IMR-90 (cell line): ENCODE measurements around the gene SPAG16. TPM values are rescaled to one million over a fixed set of nuclear protein-coding genes. Genes with fewer than 3 reads are reported as not detected.

Experiments
- ATAC-seq: fragments of 200-7000 bp; cut with Tn5 transposase; 2 replicates; pipeline ENCODE4 v1.9.1; 2020; ENCODE audit warnings: low read depth, mild to moderate bottlenecking, moderate library complexity
- BruUV-seq: library from RNA; stranded (reverse); fragments of 400-500 nt; replicated peaks from 2 replicates; lab custom pipeline; 2021; lab: Mats Ljungman, UMichigan
- CTCF ChIA-PET: fragments of 300-600 bp; formaldehyde crosslinking; extraction: SDS; loops from one replicate; lab custom pipeline; 2021; ENCODE audit warnings: antibody characterized with exemption; lab: Yijun Ruan, JAX
- POLR2A ChIA-PET: fragments of 300-600 bp; sonication (Branson Sonifier 250); formaldehyde crosslinking; loops from one replicate; lab custom pipeline; 2022; ENCODE audit warnings: antibody characterized with exemption; ENCODE audit not compliant: unreplicated experiment; lab: Charles Lee
- DNase-seq: peaks from one replicate; pipeline ENCODE4 v3.0.0; 2013
- H2AFZ ChIP-seq: replicated peaks from 2 replicates; pipeline ENCODE3; 2013; ENCODE audit warnings: low read length, mild to moderate bottlenecking; ENCODE audit not compliant: poor library complexity
- H2AK5ac ChIP-seq: 2 replicates; pipeline ENCODE4 v1.6.1; 2013; ENCODE audit warnings: low read depth, low read length, inconsistent platforms
- H2AK9ac ChIP-seq: replicated peaks from 2 replicates; pipeline ENCODE3; 2013; ENCODE audit warnings: mild to moderate bottlenecking, low read depth, low read length, moderate library complexity; ENCODE audit not compliant: poor library complexity
- H2BK120ac ChIP-seq: 2 replicates; pipeline ENCODE4 v1.6.1; 2013; ENCODE audit warnings: low read depth, low read length, inconsistent platforms
- H2BK15ac ChIP-seq: 3 replicates; pipeline ENCODE4 v1.6.1; 2013; ENCODE audit warnings: low read depth, low read length, inconsistent platforms
- H2BK20ac ChIP-seq: 2 replicates; pipeline ENCODE4 v1.6.1; 2013; ENCODE audit warnings: low read depth, mild to moderate bottlenecking, inconsistent platforms, low read length, moderate library complexity
- H2BK5ac ChIP-seq: 2 replicates; pipeline ENCODE4 v1.6.1; 2013; ENCODE audit warnings: mild to moderate bottlenecking, low read depth, low read length, inconsistent platforms; ENCODE audit not compliant: poor library complexity, severe bottlenecking
- H3K14ac ChIP-seq: replicated peaks from 2 replicates; pipeline ENCODE4 v1.6.1; 2013; ENCODE audit warnings: low read depth, low read length, inconsistent platforms
- H3K18ac ChIP-seq: 2 replicates; pipeline ENCODE4 v1.6.1; 2013; ENCODE audit warnings: low read depth, low read length, control low read depth
- H3K23ac ChIP-seq: 2 replicates; pipeline ENCODE4 v1.6.1; 2013; ENCODE audit warnings: low read depth, low read length, inconsistent platforms
- H3K27ac ChIP-seq: 2 replicates; pipeline ENCODE4 v1.5.1; 2013; ENCODE audit warnings: mild to moderate bottlenecking, control low read depth, low read length; ENCODE audit not compliant: insufficient read depth
- H3K27me3 ChIP-seq: 2 replicates; pipeline ENCODE4 v1.6.1; 2013; ENCODE audit warnings: low read length; ENCODE audit not compliant: control insufficient read depth, insufficient read depth
- H3K36me3 ChIP-seq: 2 replicates; pipeline ENCODE4 v1.6.1; 2013; ENCODE audit warnings: low read length, mixed read lengths; ENCODE audit not compliant: control insufficient read depth, insufficient read depth
- H3K4ac ChIP-seq: 2 replicates; pipeline ENCODE4 v1.6.1; 2013; ENCODE audit warnings: low read depth, low read length, inconsistent platforms
- H3K4me1 ChIP-seq: 2 replicates; pipeline ENCODE4 v1.6.1; 2013; ENCODE audit warnings: low read length, mixed read lengths; ENCODE audit not compliant: control insufficient read depth, insufficient read depth
- H3K4me2 ChIP-seq: 2 replicates; pipeline ENCODE4 v1.6.1; 2013; ENCODE audit warnings: low read depth, mild to moderate bottlenecking, control low read depth, low read length, moderate library complexity
- H3K4me3 ChIP-seq: 2 replicates; pipeline ENCODE4 v1.5.1; 2013; ENCODE audit warnings: low read depth, mild to moderate bottlenecking, control low read depth, low read length, moderate library complexity; ENCODE audit not compliant: insufficient read depth
- H3K56ac ChIP-seq: 2 replicates; pipeline ENCODE4 v1.6.1; 2013; ENCODE audit warnings: low read length, inconsistent platforms; ENCODE audit not compliant: insufficient read depth; ENCODE audit errors: extremely low read depth
- H3K79me1 ChIP-seq, 2 experiments: 2 replicates each; pipeline ENCODE4 v1.6.1; 2013; ENCODE audit warnings: low read length in 2 of 2, inconsistent platforms in 1 of 2, low read depth in 1 of 2
- H3K9ac ChIP-seq: 2 replicates; pipeline ENCODE4 v1.6.1; 2013; ENCODE audit warnings: low read depth, low read length, control low read depth
- H3K9me1 ChIP-seq: 2 replicates; pipeline ENCODE4 v1.6.1; 2013; ENCODE audit warnings: low read length, inconsistent platforms; ENCODE audit not compliant: insufficient read depth
- H3K9me3 ChIP-seq: 2 replicates; pipeline ENCODE4 v1.6.1; 2013; ENCODE audit warnings: low read length; ENCODE audit not compliant: control insufficient read depth, insufficient read depth
- H4K20me1 ChIP-seq: 2 replicates; pipeline ENCODE4 v1.6.1; 2013; ENCODE audit warnings: low read length, inconsistent platforms; ENCODE audit not compliant: insufficient read depth
- H4K5ac ChIP-seq: 2 replicates; pipeline ENCODE4 v1.6.1; 2013; ENCODE audit warnings: mild to moderate bottlenecking, low read depth, low read length, control low read depth
- H4K8ac ChIP-seq, 2 experiments: 2 replicates each; pipeline ENCODE4 v1.6.1; 2013; ENCODE audit warnings: low read depth in 2 of 2, low read length in 2 of 2, control low read depth in 1 of 2, inconsistent platforms in 1 of 2
- H4K91ac ChIP-seq: 2 replicates; pipeline ENCODE4 v1.6.1; 2013; ENCODE audit warnings: low read depth, low read length, inconsistent platforms; ENCODE audit not compliant: insufficient read depth
- BHLHE40 ChIP-seq: fragments of 150-350 bp; IDR thresholded peaks from 2 replicates; pipeline ENCODE4 v1.6.1; 2016; ENCODE audit warnings: mild to moderate bottlenecking, low read depth, low read length
- CEBPB ChIP-seq: IDR thresholded peaks from 2 replicates; pipeline ENCODE4 v1.6.1; 2012; ENCODE audit warnings: low read depth, low read length, improper control_type of control experiment
- CHD1 ChIP-seq: IDR thresholded peaks from 2 replicates; pipeline ENCODE4 v1.6.1; 2012; ENCODE audit warnings: low read depth, low read length, improper control_type of control experiment
- FOS ChIP-seq: fragments of 150-350 bp; IDR thresholded peaks from 2 replicates; pipeline ENCODE4 v1.6.1; 2016; ENCODE audit warnings: low read depth, low read length
- MAFK ChIP-seq: IDR thresholded peaks from 2 replicates; pipeline ENCODE4 v1.6.1; 2012; ENCODE audit warnings: low read depth, low read length, improper control_type of control experiment
- MAZ ChIP-seq: IDR thresholded peaks from 2 replicates; pipeline ENCODE4 v1.6.1; 2012; ENCODE audit warnings: low read depth, mild to moderate bottlenecking, low read length, improper control_type of control experiment, moderate library complexity, borderline replicate concordance
- MXI1 ChIP-seq: IDR thresholded peaks from 2 replicates; pipeline ENCODE4 v1.6.1; 2012; ENCODE audit warnings: low read depth, mild to moderate bottlenecking, low read length, moderate library complexity, borderline replicate concordance
- NFE2L2 ChIP-seq: fragments of 150-350 bp; IDR thresholded peaks from 2 replicates; pipeline ENCODE4 v1.6.1; 2016; ENCODE audit warnings: low read depth, mild to moderate bottlenecking, low read length
- POLR2A ChIP-seq: IDR thresholded peaks from 2 replicates; pipeline ENCODE4 v1.6.1; 2012; ENCODE audit warnings: mild to moderate bottlenecking, low read depth, low read length
- RCOR1 ChIP-seq: IDR thresholded peaks from 2 replicates; pipeline ENCODE4 v1.6.1; 2012; ENCODE audit warnings: mild to moderate bottlenecking, low read length, improper control_type of control experiment; ENCODE audit not compliant: insufficient replicate concordance
- RFX5 ChIP-seq: IDR thresholded peaks from 2 replicates; pipeline ENCODE4 v1.8.0; 2012; ENCODE audit warnings: low read depth, mild to moderate bottlenecking, low read length, moderate library complexity
- WGBS, 2 experiments: methylation state at CpG; one replicate each; pipeline versions ENCODE4 v1.1.5 to v1.1.7; 2013; ENCODE audit warnings: missing lambda C conversion rate in 2 of 2; ENCODE audit not compliant: insufficient read length in 1 of 2; ENCODE audit errors: extremely low coverage in 2 of 2; 5-methylcytosine and 5-hydroxymethylcytosine counted together
- dilution Hi-C: fragments of 300-500 bp; cut with HindIII; formaldehyde crosslinking; loops from one replicate; pipeline ENCODE4 v1.14.3; 2018; ENCODE audit warnings: low sequenced_read_pairs; ENCODE audit not compliant: unreplicated experiment
- in situ Hi-C: fragments of 300-500 bp; cut with MboI; formaldehyde crosslinking; loops from 3 replicates; pipeline ENCODE4 v1.14.3; 2019; ENCODE audit warnings: low sequenced_read_pairs, inconsistent platforms, mixed read lengths
- intact Hi-C: fragments of 100-400 bp; cut with micrococcal nuclease; formaldehyde crosslinking; loops from 2 replicates; pipeline ENCODE4 v1.10.0; 2022
- polyA plus RNA-seq, 3 experiments: library from polyadenylated mRNA; depleted of rRNA; stranded (reverse); fragments of >200 nt; gene quantifications; 2 replicates each; pipeline ENCODE4 v1.2.3, GENCODE V29; 2012; ENCODE audit warnings: low replicate concordance in 1 of 3
- total RNA-seq: library from RNA; depleted of rRNA; stranded (reverse); fragments of >200 nt; gene quantifications from 2 replicates; pipeline ENCODE4 v1.2.3, GENCODE V29; 2012
- TF ChIP-seq, protein P1 (sequence below): fragments of 150-350 bp; IDR thresholded peaks from 2 replicates; pipeline ENCODE4 v1.6.1; 2016; ENCODE audit warnings: low read depth, mild to moderate bottlenecking, low read length, moderate library complexity, borderline replicate concordance
- TF ChIP-seq, protein P2 (sequence below): conservative IDR thresholded peaks from 2 replicates; pipeline ENCODE4 v1.5.1; 2012; ENCODE audit warnings: mild to moderate bottlenecking, low read depth, low read length, improper control_type of control experiment

SPAG16 gene
- total and polyA plus RNA-seq, 2 of the 4 experiments (the other 2 are of a cell fraction): 7.3 to 13.5 TPM

DNA sequence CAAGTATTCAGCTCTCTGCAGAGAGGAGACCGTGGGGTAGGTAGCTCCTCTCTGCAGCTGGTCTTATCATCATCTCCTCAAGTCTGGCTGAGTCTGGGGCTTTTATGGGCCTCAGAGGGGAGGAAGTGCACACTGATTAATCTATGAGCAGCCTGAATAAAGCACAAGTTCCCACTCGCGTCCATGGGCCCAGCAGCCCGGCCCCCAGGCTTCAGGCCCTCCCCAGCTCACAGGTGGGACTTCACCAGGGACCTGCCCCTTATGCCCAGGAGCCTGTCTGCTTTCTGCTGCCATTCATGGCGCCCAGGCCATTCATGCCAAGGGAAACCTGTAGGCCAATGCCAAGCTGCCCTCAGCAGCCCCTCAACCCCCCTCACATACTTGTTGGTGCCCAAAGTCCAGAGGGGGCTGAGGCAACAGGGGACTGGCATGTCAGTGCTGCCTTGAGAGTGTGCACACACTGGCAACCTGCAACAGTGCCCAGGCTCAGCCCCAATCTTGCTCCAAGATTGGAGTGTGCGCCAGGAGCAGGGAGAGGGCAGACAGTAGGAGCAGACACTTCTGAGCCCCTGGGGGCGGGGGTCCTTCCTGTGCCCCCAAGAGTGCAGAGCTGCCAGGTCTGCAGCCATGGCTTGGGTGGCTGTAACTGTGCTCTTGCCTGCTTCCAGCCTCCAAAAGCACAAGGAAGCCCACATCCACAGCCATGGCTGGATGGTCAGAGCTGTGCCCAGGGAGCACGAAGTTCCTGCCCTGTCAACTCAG lies 751.0 kb downstream of the SPAG16 start:
- H3K18ac ChIP-seq: no peak overlapping the region
- no peak overlapping the region for H3K4me2 ChIP-seq
- dilution Hi-C loops (no loop called here), intact Hi-C loops (no loop called here), in situ Hi-C loops (no loop called here)
- no TSS peak for BruUV-seq
- no peak overlapping the region for H2BK5ac ChIP-seq
- no peak overlapping the region for H2BK15ac ChIP-seq
- no peaks in the 10 kb centered on the region for H4K20me1 ChIP-seq
- no peak overlapping the region for H2BK20ac ChIP-seq
- H3K14ac ChIP-seq: no peak overlapping the region
- no peak overlapping the region for H3K27ac ChIP-seq
- ATAC-seq (no peak), DNase-seq (no peak)
- no peaks in the 10 kb centered on the region for H3K79me1 ChIP-seq
- no peak overlapping the region for H4K8ac ChIP-seq
- no peak overlapping the region for H3K9ac ChIP-seq
- CTCF ChIA-PET: interaction anchor here (1.6 kb wide), 1 partner anchor 15 kb away, joined by 4 read pairs; no protein-coding TSS in a partner anchor
- no peak overlapping the region for H4K5ac ChIP-seq
- H3K27me3 ChIP-seq: no peaks in the 10 kb centered on the region
- 88% methylated on average over 3 of the region's 8 CpGs; no CpG with 5 or more reads in 1 of the 2 experiments for WGBS, 2 experiments
- H3K4ac ChIP-seq: no peak overlapping the region
- H3K9me3 ChIP-seq: peaks cover 5% of the 10 kb centered on the region
- no peak overlapping the region for H3K56ac ChIP-seq
- no peaks in the 10 kb centered on the region for H3K9me1 ChIP-seq
- H3K4me3 ChIP-seq: no peak overlapping the region
- no peak overlapping the region for H2BK120ac ChIP-seq
- no peaks in the 10 kb centered on the region for H3K36me3 ChIP-seq
- H2AK5ac ChIP-seq: no peak overlapping the region
- no peak overlapping the region for H4K91ac ChIP-seq
- no peak overlapping the region for H2AK9ac ChIP-seq
- TF ChIP-seq POLR2A (no peak), MXI1 (no peak), RCOR1 (no peak), RFX5 (no peak), MAFK (no peak), MAZ (no peak), BHLHE40 (no peak), CEBPB (no peak), FOS (no peak), CHD1 (no peak), NFE2L2 (no peak)
- TF ChIP-seq, protein P1, sequence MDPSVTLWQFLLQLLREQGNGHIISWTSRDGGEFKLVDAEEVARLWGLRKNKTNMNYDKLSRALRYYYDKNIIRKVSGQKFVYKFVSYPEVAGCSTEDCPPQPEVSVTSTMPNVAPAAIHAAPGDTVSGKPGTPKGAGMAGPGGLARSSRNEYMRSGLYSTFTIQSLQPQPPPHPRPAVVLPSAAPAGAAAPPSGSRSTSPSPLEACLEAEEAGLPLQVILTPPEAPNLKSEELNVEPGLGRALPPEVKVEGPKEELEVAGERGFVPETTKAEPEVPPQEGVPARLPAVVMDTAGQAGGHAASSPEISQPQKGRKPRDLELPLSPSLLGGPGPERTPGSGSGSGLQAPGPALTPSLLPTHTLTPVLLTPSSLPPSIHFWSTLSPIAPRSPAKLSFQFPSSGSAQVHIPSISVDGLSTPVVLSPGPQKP: no peak
- TF ChIP-seq, protein P2, sequence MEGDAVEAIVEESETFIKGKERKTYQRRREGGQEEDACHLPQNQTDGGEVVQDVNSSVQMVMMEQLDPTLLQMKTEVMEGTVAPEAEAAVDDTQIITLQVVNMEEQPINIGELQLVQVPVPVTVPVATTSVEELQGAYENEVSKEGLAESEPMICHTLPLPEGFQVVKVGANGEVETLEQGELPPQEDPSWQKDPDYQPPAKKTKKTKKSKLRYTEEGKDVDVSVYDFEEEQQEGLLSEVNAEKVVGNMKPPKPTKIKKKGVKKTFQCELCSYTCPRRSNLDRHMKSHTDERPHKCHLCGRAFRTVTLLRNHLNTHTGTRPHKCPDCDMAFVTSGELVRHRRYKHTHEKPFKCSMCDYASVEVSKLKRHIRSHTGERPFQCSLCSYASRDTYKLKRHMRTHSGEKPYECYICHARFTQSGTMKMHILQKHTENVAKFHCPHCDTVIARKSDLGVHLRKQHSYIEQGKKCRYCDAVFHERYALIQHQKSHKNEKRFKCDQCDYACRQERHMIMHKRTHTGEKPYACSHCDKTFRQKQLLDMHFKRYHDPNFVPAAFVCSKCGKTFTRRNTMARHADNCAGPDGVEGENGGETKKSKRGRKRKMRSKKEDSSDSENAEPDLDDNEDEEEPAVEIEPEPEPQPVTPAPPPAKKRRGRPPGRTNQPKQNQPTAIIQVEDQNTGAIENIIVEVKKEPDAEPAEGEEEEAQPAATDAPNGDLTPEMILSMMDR: no peak
- H3K4me1 ChIP-seq: no peaks in the 10 kb centered on the region
- no peak overlapping the region for H2AFZ ChIP-seq
- H3K23ac ChIP-seq: no peak overlapping the region
- POLR2A ChIA-PET: no interaction called here
